HG03066 (cell line): ENCODE results near the gene PWWP2B.
"Not testable (repeated sequence)": the region's sequence is repeated elsewhere in the genome, so short reads cannot be mapped to it uniquely, and the experiment has no call there.

Experiments
- ATAC-seq: cut with Tn5 transposase; IDR thresholded peaks from one replicate; pipeline ENCODE4 v1.9.1; 2021; ENCODE audit warnings: low read depth; ENCODE audit not compliant: unreplicated experiment

Gene PWWP2B

DNA sequence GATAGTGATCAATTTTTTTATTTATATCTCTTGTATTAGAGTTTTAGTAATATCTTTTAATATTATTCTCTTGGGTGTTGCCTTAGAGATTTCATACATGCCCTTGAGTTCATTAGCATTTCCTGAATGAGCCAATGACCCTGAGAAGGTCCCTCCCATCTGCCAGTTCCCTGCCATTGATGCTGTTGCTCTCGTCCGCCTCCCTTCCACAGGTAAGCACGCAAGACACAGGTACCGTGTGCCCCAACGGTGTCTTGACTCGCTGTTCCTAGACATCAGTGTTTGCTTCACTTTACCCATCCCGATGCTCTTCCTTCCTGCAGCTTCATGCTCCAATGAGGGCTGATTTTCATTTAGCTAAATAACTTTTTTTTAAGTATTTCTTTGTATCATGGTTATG lies 19.7 kb upstream of the PWWP2B start:
- no peak for ATAC-seq

- ATAC-seq, result not testable (repeated sequence)
These were observed 18.0 kb upstream of the PWWP2B start for GRCh38 chr10:132379026-132379425.

DNA sequence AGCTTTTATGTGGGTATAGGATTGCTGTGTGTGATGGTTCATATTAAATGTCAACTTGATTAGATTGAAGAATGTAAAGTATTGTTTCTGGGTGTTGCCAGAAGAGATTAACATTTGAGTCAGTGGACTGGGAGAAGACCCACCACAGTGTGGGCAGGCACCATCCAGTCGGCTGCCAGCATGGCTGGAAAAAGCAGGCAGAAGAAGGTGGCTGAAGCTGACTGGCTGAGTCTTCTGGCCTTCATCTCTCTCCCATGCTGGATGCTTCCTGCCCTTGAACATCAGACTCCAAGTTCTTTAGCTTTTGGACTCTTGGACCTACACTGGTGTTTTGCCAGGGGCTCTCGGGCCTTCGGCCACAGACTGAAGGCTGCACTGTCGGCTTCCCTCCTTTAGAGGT lies 16.0 kb upstream of the PWWP2B start:
- ATAC-seq, result not testable (repeated sequence)

- no peak for ATAC-seq
These were observed 15.3 kb upstream of the PWWP2B start for GRCh38 chr10:132381741-132382140.

GRCh38 chr10:132382231-132382922 lies 14.6 kb upstream of the PWWP2B start:
- ATAC-seq, result no peak

DNA sequence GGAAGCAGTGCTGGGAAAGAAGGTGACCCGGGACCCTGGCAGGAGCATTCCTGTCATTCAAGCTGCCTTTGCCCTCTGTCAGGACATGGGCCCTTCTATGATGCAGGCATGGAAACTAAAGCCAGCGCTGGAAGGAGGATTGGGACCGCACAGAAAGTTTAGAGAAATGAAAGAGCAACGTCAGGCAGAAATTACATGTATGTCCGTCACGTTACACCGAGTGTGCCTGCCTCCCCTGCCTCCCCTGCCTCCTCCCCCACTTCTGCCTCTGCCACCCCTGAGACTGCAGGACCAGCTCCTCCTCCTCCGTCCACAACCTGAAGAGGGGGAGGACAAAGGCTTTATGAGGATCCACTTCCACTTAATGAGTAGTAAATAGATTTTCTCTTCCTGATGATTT lies 13.9 kb upstream of the PWWP2B start:
- no peak for ATAC-seq

DNA sequence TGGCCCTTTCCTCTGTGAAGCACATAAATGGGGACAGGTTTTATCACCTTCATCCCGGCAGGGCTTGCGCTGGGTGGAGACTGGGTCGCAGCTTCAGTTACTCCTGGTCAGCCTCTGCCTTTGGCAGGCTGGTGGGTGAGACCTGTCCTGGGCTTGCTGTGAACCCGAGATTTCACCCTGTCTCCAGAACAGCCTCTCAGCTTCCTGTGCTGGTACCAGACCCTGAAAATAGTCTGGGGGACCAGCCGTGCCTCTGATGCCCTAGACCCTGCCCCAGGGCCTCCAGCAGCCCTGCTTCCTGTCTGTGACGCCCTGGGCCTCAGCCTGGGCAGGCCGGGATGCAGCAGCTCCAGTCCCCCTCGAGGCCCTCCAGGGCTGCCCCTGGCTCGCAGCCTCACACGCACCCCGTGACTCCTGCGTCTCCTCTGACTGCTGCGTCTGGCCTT lies 13.2 kb upstream of the PWWP2B start:
- no peak for ATAC-seq

DNA sequence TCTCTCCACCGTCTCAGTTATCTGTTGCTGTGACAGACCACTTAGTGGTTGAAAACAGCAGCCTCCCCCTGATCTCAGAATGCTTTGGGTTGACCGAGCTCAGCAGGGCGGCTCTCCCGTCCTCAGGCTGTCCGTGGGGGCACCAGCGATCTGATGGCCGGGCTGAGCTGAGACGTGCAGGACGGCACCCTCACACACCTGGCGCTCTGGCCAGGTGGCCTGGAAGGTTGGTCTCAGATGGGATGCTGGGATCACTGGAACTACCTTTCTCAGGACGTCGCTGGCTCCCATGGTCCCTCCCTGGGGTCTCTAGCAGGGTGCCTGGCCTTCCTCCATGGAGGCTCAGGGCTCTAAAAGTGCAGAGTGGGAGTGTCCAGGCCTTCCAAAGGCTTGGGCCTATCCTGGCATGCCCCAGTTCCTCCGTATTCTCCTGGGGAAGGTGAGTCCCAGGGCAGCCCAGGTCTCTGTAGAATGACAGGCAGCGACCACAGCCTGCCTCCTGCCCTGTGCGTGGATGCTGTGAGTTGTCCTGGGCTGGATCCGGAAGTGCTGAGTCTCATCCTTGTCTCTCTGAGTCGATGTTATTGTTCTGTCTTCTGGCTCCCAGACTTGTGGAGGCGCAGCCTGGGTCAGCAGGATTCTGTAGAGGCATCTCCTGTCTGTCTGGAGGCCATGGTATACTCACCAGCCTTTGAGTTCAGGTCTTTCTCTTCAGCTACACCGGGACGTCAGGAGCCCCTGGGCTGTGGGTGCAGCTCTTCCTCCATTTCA lies 12.2 kb upstream of the PWWP2B start:
- ATAC-seq, result no peak

GRCh38 chr10:132385389-132385667 lies 11.7 kb upstream of the PWWP2B start:
- no peak for ATAC-seq

DNA sequence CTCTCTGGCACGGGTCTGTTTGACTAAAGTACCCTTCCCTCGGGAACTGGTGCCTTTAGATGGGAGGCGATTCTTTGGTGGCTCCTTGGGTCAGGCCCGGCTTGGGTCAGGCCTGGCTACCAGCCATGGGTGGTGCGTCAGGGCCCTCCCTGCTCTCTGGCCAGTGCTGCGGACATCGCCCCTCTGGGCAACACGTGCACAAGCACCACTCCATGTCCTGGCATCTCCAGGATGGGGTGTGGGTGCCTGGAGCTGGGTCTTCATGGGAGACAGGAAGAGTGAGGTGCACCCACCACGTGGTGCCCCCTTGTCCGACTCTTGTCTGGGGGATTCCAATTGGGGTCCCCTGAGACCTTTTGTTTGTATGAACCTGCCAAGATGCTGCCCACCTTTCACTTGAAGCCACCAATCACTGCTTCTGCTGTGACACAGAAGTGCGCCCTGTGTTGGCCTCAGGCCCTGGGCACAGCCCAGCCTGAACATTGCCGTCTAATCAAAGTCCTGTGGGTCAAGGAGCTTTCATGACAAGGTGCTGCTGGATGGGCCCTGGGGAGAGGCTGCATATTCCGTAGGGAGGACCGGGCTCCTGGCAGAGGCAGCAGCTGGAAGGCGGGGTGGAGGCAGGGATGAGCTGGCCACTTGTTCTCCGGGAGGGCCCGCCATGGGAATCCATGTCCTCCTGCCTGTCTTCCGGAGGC lies 11.1 kb upstream of the PWWP2B start:
- no peak for ATAC-seq

- ATAC-seq, result no peak
These were observed 10.6 kb upstream of the PWWP2B start for GRCh38 chr10:132386419-132386831.

DNA sequence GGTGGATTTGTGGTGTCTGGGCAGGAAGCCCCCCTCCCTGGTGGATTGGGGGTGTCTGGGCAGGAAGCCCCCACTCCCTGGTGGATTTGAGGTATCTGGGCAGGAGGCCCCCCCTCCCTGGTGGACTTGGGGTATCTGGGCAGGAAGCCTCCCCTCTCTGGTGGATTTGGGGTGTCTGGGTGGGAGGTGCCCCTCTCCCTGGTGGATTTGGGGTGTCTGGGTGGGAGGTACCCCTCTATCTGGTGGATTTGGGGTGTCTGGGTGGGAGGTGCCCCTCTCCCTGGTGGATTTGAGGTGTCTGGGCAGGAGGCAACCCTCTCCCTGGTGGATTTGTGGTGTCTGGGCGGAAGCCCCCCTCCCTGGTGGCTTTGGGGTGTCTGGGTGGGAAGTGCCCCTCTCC lies 10.1 kb upstream of the PWWP2B start:
- not testable (repeated sequence) for ATAC-seq

DNA sequence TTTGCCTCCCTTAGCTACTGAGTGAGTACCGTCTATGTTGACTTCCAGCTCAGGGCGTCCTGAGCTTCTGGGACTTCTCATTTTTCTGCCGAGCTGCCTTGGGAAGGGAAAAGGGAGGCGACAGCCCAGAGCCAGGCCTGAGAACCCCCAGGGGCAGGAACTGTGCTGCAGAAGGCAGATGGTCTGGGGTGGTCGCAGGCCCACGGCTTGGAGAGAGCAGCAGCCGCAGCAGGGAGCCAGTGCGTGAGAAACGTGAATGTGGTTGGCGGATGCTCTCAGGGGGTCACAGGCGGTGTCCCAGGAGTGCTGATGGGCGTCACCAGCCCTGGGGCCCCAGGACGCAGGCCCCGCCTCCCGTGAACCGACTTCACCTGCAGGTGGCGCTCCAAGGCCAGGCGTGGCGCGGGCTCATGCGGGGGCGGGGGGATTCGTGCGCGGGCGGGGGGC lies 9.2 kb upstream of the PWWP2B start:
- ATAC-seq, result no peak

- ATAC-seq, result no peak
These were observed 8.0 kb upstream of the PWWP2B start for GRCh38 chr10:132388891-132389432.

DNA sequence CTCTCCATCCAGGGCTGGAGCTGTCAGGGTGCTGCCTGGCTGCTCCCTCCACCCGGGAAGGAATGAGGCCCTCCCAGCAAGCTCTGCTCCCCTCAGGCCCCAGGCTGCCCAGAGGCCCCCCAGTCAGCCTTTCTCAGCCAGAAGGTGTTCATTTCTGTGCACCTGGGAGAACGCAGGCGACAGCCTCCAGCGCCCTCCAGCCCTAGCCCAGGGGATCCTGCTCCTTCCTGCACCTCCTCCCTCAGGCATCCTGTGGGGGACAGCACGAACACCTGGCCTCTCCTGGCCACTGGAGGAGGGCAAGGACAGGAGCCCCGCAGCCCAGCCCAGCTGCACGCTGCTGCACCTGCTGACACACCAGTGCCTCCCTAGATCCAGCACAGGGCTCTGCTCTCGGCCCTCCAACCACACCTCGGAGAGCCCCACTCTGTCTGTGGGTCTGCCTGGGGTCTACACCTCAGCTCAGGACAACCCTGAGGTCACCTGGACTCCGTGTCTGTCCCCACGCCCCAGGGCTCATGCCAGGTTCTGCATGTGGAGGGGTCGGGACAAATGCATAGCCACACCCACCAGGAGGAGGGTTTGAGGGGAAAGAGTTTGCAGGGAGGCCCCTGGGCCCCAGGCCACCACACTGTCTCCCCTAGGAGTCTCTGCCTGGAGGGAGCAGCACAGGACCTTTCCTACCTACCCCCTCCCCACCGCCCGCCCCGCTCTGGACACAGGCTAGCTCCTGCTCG lies 7.4 kb upstream of the PWWP2B start:
- ATAC-seq, result no peak

GRCh38 chr10:132390170-132390920 lies 6.7 kb upstream of the PWWP2B start:
- no peak for ATAC-seq

DNA sequence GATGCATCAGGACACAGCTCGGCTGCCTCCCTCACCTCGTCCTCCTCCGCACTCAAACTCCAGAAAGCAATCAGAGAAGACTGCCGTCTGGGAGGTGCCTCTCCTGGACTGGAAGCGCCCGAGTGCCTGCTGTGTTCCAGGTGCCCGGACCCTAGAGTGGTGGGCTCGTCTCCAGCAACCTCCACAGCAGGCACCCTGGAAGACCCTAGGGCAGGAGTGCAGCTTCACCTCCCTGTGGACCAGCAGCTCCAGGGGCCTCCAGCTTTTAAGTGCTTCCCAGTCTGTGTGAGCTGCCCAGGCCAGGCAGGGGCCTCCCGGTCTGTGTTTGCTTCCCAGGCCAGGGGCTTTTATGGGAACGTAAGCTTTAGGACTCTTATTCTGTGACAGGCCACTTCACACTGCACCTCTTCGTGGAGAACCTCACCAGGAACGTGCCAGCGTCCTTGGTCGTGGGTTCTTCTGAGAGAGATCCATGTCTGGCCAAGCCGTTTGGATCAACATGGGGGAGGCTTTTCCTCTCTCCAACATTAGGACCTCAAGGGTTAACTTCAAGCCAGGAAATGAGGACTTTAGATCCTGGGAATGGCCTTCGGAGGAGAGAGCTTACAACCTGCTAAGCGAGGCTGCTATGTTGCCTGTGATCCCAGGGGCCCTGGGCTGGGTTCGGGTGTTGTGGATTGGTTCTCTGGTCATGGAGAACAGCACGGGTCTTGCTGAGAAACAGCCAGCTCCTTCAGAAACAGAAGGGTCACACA lies 5.9 kb upstream of the PWWP2B start:
- ATAC-seq, result no peak

DNA sequence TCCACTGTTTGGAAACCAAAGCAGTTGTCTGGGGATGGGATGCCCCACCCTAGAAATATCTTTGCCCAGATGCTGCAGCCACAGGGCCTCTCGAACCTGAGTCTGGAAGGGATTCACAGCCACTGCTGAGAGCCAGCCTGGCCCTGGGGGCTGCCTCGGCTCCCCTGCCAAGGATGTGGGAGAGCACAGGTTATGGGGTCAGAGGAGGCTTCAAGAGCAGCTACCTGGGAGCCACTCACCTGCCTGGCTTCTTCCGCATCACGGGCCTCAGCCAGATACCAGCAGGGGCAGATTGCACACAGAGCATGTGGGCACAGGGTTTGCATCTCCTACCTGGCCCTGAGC lies 5.4 kb upstream of the PWWP2B start:
- no peak for ATAC-seq

- no peak for ATAC-seq
These were observed 4.7 kb upstream of the PWWP2B start for GRCh38 chr10:132392184-132392800.
